ENCODE measurements around the gene F2R.

Gene F2R

DNA sequence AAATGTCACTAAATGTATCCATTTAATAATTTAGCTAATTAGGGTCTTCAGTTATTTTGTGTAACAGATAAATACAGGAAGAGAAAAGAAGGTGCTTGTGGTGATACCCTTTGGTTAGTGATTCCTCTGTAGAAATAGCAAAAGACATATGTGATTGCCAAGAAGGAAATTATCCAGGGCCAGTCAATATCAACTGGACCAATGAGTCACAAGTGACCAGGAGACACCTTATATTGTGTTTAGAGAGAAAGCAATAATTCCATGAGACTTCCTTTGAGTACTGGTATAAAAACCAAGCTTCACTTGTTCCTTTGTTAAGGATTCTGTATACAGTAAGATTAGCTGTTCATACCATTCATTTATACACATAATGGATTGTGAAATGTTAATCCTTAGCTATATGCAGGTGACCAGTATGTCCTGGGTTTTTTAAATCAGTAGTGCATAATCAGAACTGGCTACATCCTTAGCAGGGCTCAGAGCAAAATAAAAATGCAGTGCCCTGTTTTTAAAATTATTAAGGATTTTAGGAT lies 11.7 kb upstream of the F2R start:
- no peak overlapping the region for H3K4me3 ChIP-seq (ENCODE audit: low read depth, low read length)
- in situ Hi-C loops (cut with HindIII; ENCODE audit: low sequenced_read_pairs) = no loop called here
- no peak for DNase-seq (ENCODE audit: low read depth)
- TF ChIP-seq, protein P1, sequence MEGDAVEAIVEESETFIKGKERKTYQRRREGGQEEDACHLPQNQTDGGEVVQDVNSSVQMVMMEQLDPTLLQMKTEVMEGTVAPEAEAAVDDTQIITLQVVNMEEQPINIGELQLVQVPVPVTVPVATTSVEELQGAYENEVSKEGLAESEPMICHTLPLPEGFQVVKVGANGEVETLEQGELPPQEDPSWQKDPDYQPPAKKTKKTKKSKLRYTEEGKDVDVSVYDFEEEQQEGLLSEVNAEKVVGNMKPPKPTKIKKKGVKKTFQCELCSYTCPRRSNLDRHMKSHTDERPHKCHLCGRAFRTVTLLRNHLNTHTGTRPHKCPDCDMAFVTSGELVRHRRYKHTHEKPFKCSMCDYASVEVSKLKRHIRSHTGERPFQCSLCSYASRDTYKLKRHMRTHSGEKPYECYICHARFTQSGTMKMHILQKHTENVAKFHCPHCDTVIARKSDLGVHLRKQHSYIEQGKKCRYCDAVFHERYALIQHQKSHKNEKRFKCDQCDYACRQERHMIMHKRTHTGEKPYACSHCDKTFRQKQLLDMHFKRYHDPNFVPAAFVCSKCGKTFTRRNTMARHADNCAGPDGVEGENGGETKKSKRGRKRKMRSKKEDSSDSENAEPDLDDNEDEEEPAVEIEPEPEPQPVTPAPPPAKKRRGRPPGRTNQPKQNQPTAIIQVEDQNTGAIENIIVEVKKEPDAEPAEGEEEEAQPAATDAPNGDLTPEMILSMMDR (IDR thresholded peaks at IDR 0.05; ENCODE audit: low read depth, low read length, missing control alignments) = no peak

DNA sequence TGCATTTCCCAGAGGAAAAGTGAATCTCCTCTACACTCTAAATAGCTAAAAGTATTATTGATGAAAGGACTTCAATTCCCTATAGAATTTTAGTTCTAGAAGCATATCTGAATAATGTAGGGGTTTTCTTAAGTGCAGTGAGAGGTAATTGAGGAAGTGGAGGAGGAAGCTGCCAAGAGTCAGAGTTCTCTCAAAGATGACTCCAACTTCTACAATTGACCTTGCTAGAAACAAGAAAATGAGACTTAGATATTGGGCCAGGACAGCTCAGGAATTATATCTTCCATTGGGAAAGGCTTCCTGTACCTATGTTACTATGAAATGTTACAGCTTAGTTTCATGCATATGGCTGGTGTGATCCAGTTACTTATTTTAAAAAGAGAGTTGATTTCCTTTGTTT lies 10.4 kb upstream of the F2R start:
- H3K4me3 ChIP-seq (ENCODE audit: low read depth, low read length) = no peak overlapping the region
- in situ Hi-C loops (cut with HindIII; ENCODE audit: low sequenced_read_pairs) = no loop called here
- DNase-seq (ENCODE audit: low read depth) = no peak
- TF ChIP-seq, protein P1 (IDR thresholded peaks at IDR 0.05; ENCODE audit: low read depth, low read length, missing control alignments) = no peak

DNA sequence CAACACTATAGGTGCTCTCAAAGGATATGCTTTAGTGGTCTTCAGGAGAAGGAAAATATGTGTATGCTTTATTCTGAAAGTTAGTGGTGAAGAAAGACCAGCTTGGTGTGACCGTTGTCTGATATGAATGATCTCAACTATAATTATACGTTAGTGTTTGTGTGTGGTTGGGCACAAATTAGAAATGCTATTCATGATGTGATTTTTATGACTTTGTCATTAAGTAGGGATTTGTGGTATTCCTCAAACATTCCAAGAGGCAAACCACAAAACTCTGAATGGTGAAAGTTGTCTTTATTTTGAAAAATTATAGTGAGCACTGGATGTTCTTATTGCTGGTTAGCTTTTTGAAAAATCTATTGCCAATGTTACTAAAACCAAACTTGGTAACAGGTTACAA lies 6.2 kb upstream of the F2R start:
- in situ Hi-C loops (cut with HindIII; ENCODE audit: low sequenced_read_pairs) = no loop called here
- no peak overlapping the region for H3K4me3 ChIP-seq (ENCODE audit: low read depth, low read length)
- peak; percentile 83 for DNase-seq (ENCODE audit: low read depth)
- TF ChIP-seq, protein P1 (IDR thresholded peaks at IDR 0.05; ENCODE audit: low read depth, low read length, missing control alignments) = no peak

DNA sequence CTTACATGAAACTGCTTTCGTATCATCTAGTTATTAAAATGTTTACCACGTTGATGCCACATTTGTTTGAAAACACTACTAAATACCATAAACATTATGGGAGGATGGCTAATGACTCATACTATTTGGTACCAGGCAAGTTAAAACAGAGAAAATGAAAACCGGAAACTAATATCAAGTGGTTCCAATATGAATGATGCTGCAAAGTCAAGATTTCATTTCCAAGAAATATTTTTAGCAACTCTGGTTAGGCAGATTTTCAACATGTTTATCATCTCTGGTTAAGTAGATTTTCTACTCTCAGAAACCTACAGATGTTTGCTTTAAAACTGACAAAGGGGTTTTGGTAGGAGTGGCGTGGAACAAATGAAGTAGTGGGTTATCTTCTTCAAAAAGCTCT lies 4.9 kb upstream of the F2R start:
- no peak overlapping the region for H3K4me3 ChIP-seq (ENCODE audit: low read depth, low read length)
- in situ Hi-C loops (cut with HindIII; ENCODE audit: low sequenced_read_pairs) = no loop called here
- TF ChIP-seq, protein P1 (IDR thresholded peaks at IDR 0.05; ENCODE audit: low read depth, low read length, missing control alignments) = no peak
- DNase-seq (ENCODE audit: low read depth) = no peak

DNA sequence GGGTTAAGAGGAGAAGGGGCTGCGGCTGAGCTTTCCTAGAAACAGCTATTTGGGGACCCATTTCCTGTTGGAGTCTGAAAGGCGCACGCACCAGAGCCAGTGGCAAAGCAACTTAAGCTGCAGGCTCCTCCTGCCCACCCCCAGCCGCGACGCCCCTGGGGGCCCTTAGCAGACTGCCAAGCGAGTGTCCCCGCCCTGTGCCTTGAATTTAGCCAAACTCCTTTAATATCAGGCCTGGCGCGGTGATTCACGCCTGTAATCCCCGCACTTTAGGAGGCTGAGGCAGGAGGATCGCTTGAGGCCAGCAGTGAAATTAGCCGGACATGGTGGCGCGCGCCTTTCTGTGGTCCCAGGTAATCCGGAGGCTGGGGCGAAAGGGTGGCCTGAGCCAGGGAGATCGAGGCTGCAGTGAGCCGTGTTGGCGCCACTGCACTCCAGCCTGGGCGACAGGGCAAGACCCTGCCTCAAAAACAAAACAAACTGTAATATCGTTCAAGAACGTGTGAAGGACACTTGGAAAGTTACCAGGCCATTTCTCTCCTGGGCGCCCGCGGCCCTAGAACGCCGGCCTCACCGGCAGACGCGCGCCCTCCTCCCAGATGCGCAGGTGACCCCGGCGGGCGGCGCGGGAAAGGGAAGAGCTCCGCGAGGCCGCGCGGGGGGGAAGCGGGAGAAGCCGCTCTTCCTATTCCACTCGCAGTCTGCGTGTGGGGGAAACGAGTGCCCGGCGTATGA lies 1.0 kb upstream of the F2R start:
- TF ChIP-seq, protein P1 (IDR thresholded peaks at IDR 0.05; ENCODE audit: low read depth, low read length, missing control alignments) = no peak

DNA sequence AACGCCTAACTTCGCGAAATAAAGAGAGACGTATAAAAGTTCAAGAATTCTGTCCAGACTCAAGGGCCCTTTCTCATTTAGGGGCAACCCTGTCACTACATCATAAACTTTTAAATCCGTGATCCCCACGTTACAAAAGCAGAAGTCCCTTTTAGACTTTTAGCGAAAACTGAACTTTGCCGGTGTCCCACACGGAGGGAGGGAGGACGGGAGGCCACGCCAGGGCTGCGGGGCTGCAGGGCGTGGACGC lies 515 bp upstream of the F2R start:
- TF ChIP-seq, protein P1 (IDR thresholded peaks at IDR 0.05; ENCODE audit: low read depth, low read length, missing control alignments) = no peak
- DNase-seq (ENCODE audit: low read depth) = no peak
- in situ Hi-C loops (cut with HindIII; ENCODE audit: low sequenced_read_pairs) = no loop called here
- peak overlapping the region; percentile 97 for H3K4me3 ChIP-seq (ENCODE audit: low read depth, low read length)

More for the DNA sequence above, 1.0 kb upstream of the F2R start:
- DNase-seq (ENCODE audit: low read depth) = no peak
- peak overlapping the region; percentile 97 for H3K4me3 ChIP-seq (ENCODE audit: low read depth, low read length)
- in situ Hi-C loops (cut with HindIII; ENCODE audit: low sequenced_read_pairs) = no loop called here
